H1 (cell line): ENCODE measurements around the gene POLR3E. TPM values are rescaled to one million over a fixed set of nuclear protein-coding genes. Genes with fewer than 3 reads are reported as not detected.

Experiments used
- CTCF ChIA-PET: fragments of 300-600 bp; sonication (Branson Sonifier 250); formaldehyde crosslinking; loops from one replicate; lab custom pipeline; 2021; ENCODE audit not compliant: partially characterized antibody; lab: Charles Lee
- POLR2A ChIA-PET: fragments of 300-600 bp; sonication (Branson Sonifier 250); formaldehyde crosslinking; loops from one replicate; lab custom pipeline; 2021; ENCODE audit warnings: inconsistent platforms; ENCODE audit not compliant: partially characterized antibody; lab: Charles Lee
- DNase-seq, 2 experiments: peaks; one replicate each; pipeline versions ENCODE4 v3.0.0 to v3.0.0-alpha.2; 2010 to 2022; ENCODE audit warnings: low spot score in 2 of 2, low read depth in 1 of 2, mixed read lengths in 1 of 2
- FAIRE-seq: peaks from 2 replicates; lab custom pipeline; 2011; peaks lifted over from hg19 to GRCh38; lab: Jason Lieb, UNC
- H2AFZ ChIP-seq: 2 replicates; pipeline ENCODE4 v1.8.1; 2012; ENCODE audit warnings: low read length, inconsistent platforms
- H2AK5ac ChIP-seq: 2 replicates; pipeline ENCODE4 v1.6.1; 2013; ENCODE audit warnings: low read depth, low read length
- H2BK120ac ChIP-seq: replicated peaks from 2 replicates; pipeline ENCODE3; 2013; ENCODE audit warnings: low read depth, low read length, inconsistent platforms
- H2BK12ac ChIP-seq: 2 replicates; pipeline ENCODE4 v1.6.1; 2013; ENCODE audit warnings: low read depth, low read length
- H2BK15ac ChIP-seq: 2 replicates; pipeline ENCODE4 v1.6.1; 2013; ENCODE audit warnings: low read length
- H2BK20ac ChIP-seq: 2 replicates; pipeline ENCODE4 v1.6.1; 2013; ENCODE audit warnings: low read length
- H2BK5ac ChIP-seq: 2 replicates; pipeline ENCODE4 v1.6.1; 2013; ENCODE audit warnings: low read depth, low read length
- H3K14ac ChIP-seq: 2 replicates; pipeline ENCODE4 v1.6.1; 2013; ENCODE audit warnings: inconsistent platforms; ENCODE audit not compliant: insufficient read length
- H3K18ac ChIP-seq: 2 replicates; pipeline ENCODE4 v1.6.1; 2013; ENCODE audit warnings: low read length; ENCODE audit errors: extremely low read depth
- H3K23ac ChIP-seq: 2 replicates; pipeline ENCODE4 v1.6.1; 2013; ENCODE audit warnings: inconsistent platforms; ENCODE audit not compliant: insufficient read length
- H3K23me2 ChIP-seq: 2 replicates; pipeline ENCODE4 v1.6.1; 2013; ENCODE audit warnings: low read depth, low read length
- H3K27ac ChIP-seq: 2 replicates; pipeline ENCODE4 v1.6.1; 2011; ENCODE audit warnings: low read depth, low read length, inconsistent platforms
- H3K27me3 ChIP-seq, 4 experiments: replicated peaks in 1 of 4; 1 replicate in 1 of 4; 2 replicates in 3 of 4; pipeline versions ENCODE4 v1.6.1 to v1.8.1; 2011 to 2013; ENCODE audit warnings: low read length in 3 of 4, mild to moderate bottlenecking in 3 of 4, inconsistent platforms in 2 of 4, mixed read lengths in 2 of 4, moderate library complexity in 1 of 4; ENCODE audit not compliant: control insufficient read depth in 3 of 4, insufficient read depth in 3 of 4; ENCODE audit errors: extremely low read depth in 1 of 4
- H3K36me3 ChIP-seq, 4 experiments: 2 replicates each; pipeline versions ENCODE4 v1.6.1 to v1.8.1; 2011 to 2013; ENCODE audit warnings: mild to moderate bottlenecking in 4 of 4, low read length in 3 of 4, moderate library complexity in 2 of 4, control low read depth in 1 of 4, inconsistent platforms in 1 of 4; ENCODE audit not compliant: insufficient read depth in 4 of 4, control insufficient read depth in 2 of 4
- H3K4ac ChIP-seq: replicated peaks from 2 replicates; pipeline ENCODE3; 2013; ENCODE audit warnings: low read length, low read depth, mixed read lengths, inconsistent platforms; ENCODE audit not compliant: insufficient read length
- H3K4me1 ChIP-seq, 4 experiments: replicated peaks in 1 of 4; 1 replicate in 1 of 4; 2 replicates in 3 of 4; pipeline versions ENCODE4 v1.6.1 to v1.8.1; 2011 to 2013; ENCODE audit warnings: low read length in 3 of 4, inconsistent platforms in 2 of 4, mixed read lengths in 1 of 4; ENCODE audit not compliant: insufficient read depth in 4 of 4, control insufficient read depth in 3 of 4
- H3K4me2 ChIP-seq, 2 experiments: 2 replicates each; pipeline versions ENCODE4 v1.6.1 to v1.8.1; 2011 to 2013; ENCODE audit warnings: low read depth in 2 of 2, low read length in 2 of 2, control low read depth in 1 of 2, inconsistent platforms in 1 of 2, mild to moderate bottlenecking in 1 of 2; ENCODE audit not compliant: insufficient read depth in 1 of 2
- H3K4me3 ChIP-seq, 4 experiments: fragments of 200-600, 300-600 bp in 1 of 4; sonication (generic), shearing (Covaris generic), sonication (Bioruptor Twin) in 1 of 4; 2 replicates each; pipeline versions ENCODE4 v1.5.1 to v1.8.1; 2011 to 2016; ENCODE audit warnings: low read length in 4 of 4, low read depth in 3 of 4, control low read depth in 2 of 4, inconsistent platforms in 2 of 4, mild to moderate bottlenecking in 2 of 4, mixed read lengths in 1 of 4, moderate library complexity in 1 of 4; ENCODE audit not compliant: insufficient read depth in 2 of 4; ENCODE audit errors: extremely low read depth in 1 of 4
- H3K56ac ChIP-seq: replicated peaks from 2 replicates; pipeline ENCODE3; 2013; ENCODE audit warnings: low read depth, mild to moderate bottlenecking, mixed read lengths, low read length, inconsistent platforms; ENCODE audit not compliant: insufficient read length
- H3K79me1 ChIP-seq: 2 replicates; pipeline ENCODE4 v1.6.1; 2013; ENCODE audit warnings: low read depth, low read length, control low read depth
- H3K79me2 ChIP-seq, 2 experiments: 2 replicates each; pipeline versions ENCODE4 v1.6.1 to v1.8.1; 2012 to 2013; ENCODE audit warnings: low read length in 2 of 2, mild to moderate bottlenecking in 2 of 2, inconsistent platforms in 1 of 2; ENCODE audit not compliant: insufficient read depth in 2 of 2, control insufficient read depth in 1 of 2
- H3K9ac ChIP-seq, 4 experiments: replicated peaks in 1 of 4; 1 replicate in 1 of 4; 2 replicates in 3 of 4; pipeline versions ENCODE4 v1.6.1 to v1.8.1; 2011 to 2013; ENCODE audit warnings: low read depth in 3 of 4, low read length in 3 of 4, control low read depth in 2 of 4, mild to moderate bottlenecking in 2 of 4, moderate library complexity in 2 of 4, inconsistent platforms in 1 of 4; ENCODE audit errors: extremely low read depth in 1 of 4
- H3K9me3 ChIP-seq, 2 experiments: 2 replicates each; pipeline versions ENCODE4 v1.6.1 to v1.8.1; 2012 to 2013; ENCODE audit warnings: mild to moderate bottlenecking in 2 of 2, moderate library complexity in 2 of 2, control low read depth in 1 of 2, inconsistent platforms in 1 of 2, low read depth in 1 of 2, low read length in 1 of 2, mixed read lengths in 1 of 2; ENCODE audit not compliant: insufficient read depth in 2 of 2
- H4K20me1 ChIP-seq, 2 experiments: replicated peaks in 1 of 2; 2 replicates each; pipeline versions ENCODE3 to v1.8.1; 2011 to 2013; ENCODE audit warnings: inconsistent platforms in 2 of 2, low read length in 2 of 2, mild to moderate bottlenecking in 1 of 2; ENCODE audit not compliant: insufficient read depth in 2 of 2, control insufficient read depth in 1 of 2
- H4K5ac ChIP-seq: 2 replicates; pipeline ENCODE4 v1.6.1; 2013; ENCODE audit warnings: low read length, low read depth, mixed read lengths, inconsistent platforms; ENCODE audit not compliant: insufficient read length
- H4K8ac ChIP-seq: 2 replicates; pipeline ENCODE4 v1.8.0; 2013; ENCODE audit warnings: mild to moderate bottlenecking, moderate library complexity, low read length, inconsistent platforms; ENCODE audit not compliant: insufficient read depth; ENCODE audit errors: extremely low read depth
- H4K91ac ChIP-seq: replicated peaks from 2 replicates; pipeline ENCODE3; 2013; ENCODE audit warnings: low read length, mixed read lengths, inconsistent platforms; ENCODE audit not compliant: insufficient read length
- BACH1 ChIP-seq: IDR thresholded peaks from 2 replicates; pipeline ENCODE4 v1.6.1; 2012; ENCODE audit warnings: low read length, improper control_type of control experiment
- BCL11A ChIP-seq, 2 experiments: IDR thresholded peaks; one replicate each; pipeline ENCODE4 v1.6.1; 2011; ENCODE audit warnings: low read depth in 2 of 2, low read length in 2 of 2, mild to moderate bottlenecking in 2 of 2
- CEBPB ChIP-seq: IDR thresholded peaks from 2 replicates; pipeline ENCODE4 v1.6.1; 2012; ENCODE audit warnings: low read depth, low read length
- EP300 ChIP-seq, 2 experiments: IDR thresholded peaks; 1 replicate in 1 of 2; 2 replicates in 1 of 2; pipeline ENCODE4 v1.6.1; 2011 to 2012; ENCODE audit warnings: low read depth in 2 of 2, low read length in 2 of 2, mild to moderate bottlenecking in 2 of 2, borderline replicate concordance in 1 of 2, inconsistent platforms in 1 of 2, moderate library complexity in 1 of 2
- KDM4A ChIP-seq: IDR thresholded peaks from one replicate; pipeline ENCODE4 v1.7.1; 2012; ENCODE audit warnings: low read depth, mild to moderate bottlenecking, moderate library complexity, low read length, inconsistent platforms; ENCODE audit not compliant: severe bottlenecking
- MAFK ChIP-seq: IDR thresholded peaks from 2 replicates; pipeline ENCODE4 v1.6.1; 2012; ENCODE audit warnings: low read depth, mild to moderate bottlenecking, improper control_type of control experiment, low read length
- NRF1 ChIP-seq: IDR thresholded peaks from 2 replicates; pipeline ENCODE4 v1.6.1; 2011; ENCODE audit warnings: mild to moderate bottlenecking, low read depth, low read length, improper control_type of control experiment
- POU5F1 ChIP-seq: IDR thresholded peaks from 2 replicates; pipeline ENCODE4 v1.6.1; 2011; ENCODE audit warnings: low read depth, mild to moderate bottlenecking, low read length, moderate library complexity
- RBBP5 ChIP-seq: IDR thresholded peaks from 2 replicates; pipeline ENCODE4 v1.7.1; 2012; ENCODE audit warnings: low read depth, mild to moderate bottlenecking, inconsistent platforms, low read length, moderate library complexity, borderline replicate concordance
- TCF12 ChIP-seq: IDR thresholded peaks from 2 replicates; pipeline ENCODE4 v1.6.1; 2011; ENCODE audit warnings: low read depth, mild to moderate bottlenecking, low read length
- WGBS, 2 experiments: shearing (Covaris generic) in 1 of 2; methylation state at CpG; one replicate each; pipeline versions ENCODE4 v1.1.6 to v1.1.7; 2013 to 2015; ENCODE audit warnings: low lambda C conversion rate in 2 of 2, mixed read lengths in 2 of 2, inconsistent platforms in 1 of 2, low coverage in 1 of 2, missing lambda C conversion rate in 1 of 2; ENCODE audit not compliant: insufficient replicate concordance in 2 of 2, insufficient coverage in 1 of 2, insufficient read length in 1 of 2; ENCODE audit errors: extremely low coverage in 1 of 2, missing lambda C conversion rate in 1 of 2; 5-methylcytosine and 5-hydroxymethylcytosine counted together
- polyA plus RNA-seq, 7 experiments: library from polyadenylated mRNA; depleted of rRNA in 3 of 7; stranded (reverse) in 5 of 7; unstranded in 2 of 7; fragments of >200 nt in 5 of 7; fragments of 200-250 nt in 2 of 7; gene quantifications; 1 replicate in 5 of 7; 2 replicates in 1 of 7; 4 replicates in 1 of 7; pipeline versions ENCODE4 v1.2.1 to v1.2.3, GENCODE V29; 2011 to 2013; ENCODE audit warnings: missing spikeins in 2 of 7, mixed read lengths in 2 of 7
- total RNA-seq: library from RNA; stranded (reverse); fragmentation: NEBNext Ultra II Directional; extraction: Animal tissue kit (Norgen Biotek cat#: 25700); gene quantifications from 2 replicates; pipeline ENCODE4 v1.2.1, GENCODE V29; 2021
- TF ChIP-seq, protein P1 (sequence below), 3 experiments: IDR thresholded peaks; 1 replicate in 2 of 3; 2 replicates in 1 of 3; pipeline versions ENCODE4 v1.5.1 to v1.6.1; 2011; ENCODE audit warnings: low read length in 3 of 3, mild to moderate bottlenecking in 3 of 3, inconsistent platforms in 2 of 3, low read depth in 1 of 3, moderate library complexity in 1 of 3; ENCODE audit not compliant: insufficient read depth in 1 of 3; ENCODE audit errors: control extremely low read depth in 1 of 3

Gene POLR3E
- total and polyA plus RNA-seq, 2 of the 8 experiments (the other 6 are each of a cell fraction or from before 2014, with no cell fraction given) = 96.5 to 125 TPM

DNA sequence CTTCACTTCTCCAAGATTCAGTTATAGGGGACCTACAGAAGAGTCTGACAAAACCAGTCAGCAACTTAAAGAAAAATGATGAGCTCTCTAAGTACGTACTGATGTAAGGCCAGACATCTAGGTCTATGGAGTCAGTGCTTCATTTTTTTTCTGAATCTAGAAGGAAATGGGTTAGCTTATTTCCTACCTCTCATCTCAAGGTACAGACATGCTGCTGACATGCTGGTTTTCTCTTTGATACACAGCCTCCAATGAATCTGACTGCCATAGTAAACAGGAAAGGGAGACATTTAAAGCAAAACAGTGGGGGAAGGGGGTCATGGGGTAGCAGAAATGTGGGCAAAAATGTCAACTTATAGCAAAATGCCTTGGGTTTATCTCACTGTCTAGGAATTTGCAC lies 60.8 kb downstream of the POLR3E start:
- Histone ChIP-seq H3K79me1 (no peaks in the 10 kb centered on the region), H3K9ac (no peak overlapping the region), H3K9me3 (no peaks in the 10 kb centered on the region; a peak in 1 of 4 replicates), H3K23ac (no peak overlapping the region), H3K4ac (no peak overlapping the region), H2BK20ac (no peak overlapping the region), H2BK15ac (no peak overlapping the region), H4K91ac (no peak overlapping the region), H3K56ac (no peak overlapping the region), H3K23me2 (no peaks in the 10 kb centered on the region; the same call in 1 of the 2 replicates), H3K4me2 (no peak overlapping the region), H3K27me3 (no peaks in the 10 kb centered on the region), H3K4me3 (no peak overlapping the region), H3K18ac (no peak overlapping the region), H2BK120ac (no peak overlapping the region), H2BK12ac (no peak overlapping the region), H2AFZ (no peak overlapping the region), H3K4me1 (peaks cover 0 to 13% (median 8%) of the 10 kb centered on the region in 4 experiments; a peak in 4 of 7 replicates), H3K27ac (no peak overlapping the region), H4K8ac (no peak overlapping the region), H4K20me1 (peaks cover 2 to 3% of the 10 kb centered on the region in 2 experiments), H2BK5ac (no peak overlapping the region; the same call in 1 of the 2 replicates), H3K36me3 (peaks cover 0 to 13% (median 5%) of the 10 kb centered on the region in 4 experiments; a peak in 3 of 8 replicates), H3K14ac (no peak overlapping the region), H4K5ac (no peak overlapping the region), H2AK5ac (no peak overlapping the region), H3K79me2 (peaks cover 0 to 12% of the 10 kb centered on the region in 2 experiments; a peak in 2 of 4 replicates)
- POLR2A ChIA-PET = interaction anchor here (1.1 kb wide), 1 partner anchor 15 kb away, joined by 3 read pairs; no protein-coding TSS in a partner anchor
- CTCF ChIA-PET = interaction anchor here (0.6 kb wide), 1 partner anchor 39 kb away, joined by 3 read pairs; no protein-coding TSS in a partner anchor
- no peak for FAIRE-seq
- WGBS, 2 experiments = 92% methylated on average over 1 of the region's 1 CpG; no CpG with 5 or more reads in 1 of the 2 experiments
- no peak for DNase-seq
- no peak for TF ChIP-seq CEBPB
- TF ChIP-seq NRF1 = no peak
- no peak for TF ChIP-seq KDM4A
- TF ChIP-seq, protein P1, sequence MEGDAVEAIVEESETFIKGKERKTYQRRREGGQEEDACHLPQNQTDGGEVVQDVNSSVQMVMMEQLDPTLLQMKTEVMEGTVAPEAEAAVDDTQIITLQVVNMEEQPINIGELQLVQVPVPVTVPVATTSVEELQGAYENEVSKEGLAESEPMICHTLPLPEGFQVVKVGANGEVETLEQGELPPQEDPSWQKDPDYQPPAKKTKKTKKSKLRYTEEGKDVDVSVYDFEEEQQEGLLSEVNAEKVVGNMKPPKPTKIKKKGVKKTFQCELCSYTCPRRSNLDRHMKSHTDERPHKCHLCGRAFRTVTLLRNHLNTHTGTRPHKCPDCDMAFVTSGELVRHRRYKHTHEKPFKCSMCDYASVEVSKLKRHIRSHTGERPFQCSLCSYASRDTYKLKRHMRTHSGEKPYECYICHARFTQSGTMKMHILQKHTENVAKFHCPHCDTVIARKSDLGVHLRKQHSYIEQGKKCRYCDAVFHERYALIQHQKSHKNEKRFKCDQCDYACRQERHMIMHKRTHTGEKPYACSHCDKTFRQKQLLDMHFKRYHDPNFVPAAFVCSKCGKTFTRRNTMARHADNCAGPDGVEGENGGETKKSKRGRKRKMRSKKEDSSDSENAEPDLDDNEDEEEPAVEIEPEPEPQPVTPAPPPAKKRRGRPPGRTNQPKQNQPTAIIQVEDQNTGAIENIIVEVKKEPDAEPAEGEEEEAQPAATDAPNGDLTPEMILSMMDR (IDR thresholded peaks at IDR 0.05; ENCODE audit: control extremely low read depth in 1 of 3, insufficient read depth in 1 of 3, low read depth in 1 of 3, low read length in 3 of 3) = no peak
- no peak for TF ChIP-seq MAFK
- TF ChIP-seq RBBP5 = no peak
- TF ChIP-seq EP300 (IDR thresholded peaks at IDR 0.05; ENCODE audit: borderline replicate concordance in 1 of 2, low read depth in 2 of 2, low read length in 2 of 2) = no peak
- TF ChIP-seq BACH1 = no peak
- no peak for TF ChIP-seq POU5F1
- no peak for TF ChIP-seq BCL11A (IDR thresholded peaks at IDR 0.05; ENCODE audit: low read depth in 2 of 2, low read length in 2 of 2)
- no peak for TF ChIP-seq TCF12
